PC-9 (cell line): ENCODE data around the gene KCNIP1.

ENCODE experiments used
- CTCF ChIP-seq: fragments of 200-600 bp; sonication (generic); conservative IDR thresholded peaks from 2 replicates; pipeline ENCODE4 v1.6.1; 2017; ENCODE audit warnings: mixed run types, antibody characterized with exemption, mild to moderate bottlenecking, moderate library complexity
- EZH2 ChIP-seq: fragments of 200-600 bp; sonication (generic); IDR thresholded peaks from 2 replicates; pipeline ENCODE4 v1.8.0; 2017; ENCODE audit warnings: antibody characterized with exemption, low read depth

GRCh38 chr5:170749911-170750431 lies 246.2 kb downstream of the KCNIP1 start:
- TF ChIP-seq CTCF: no peak
- TF ChIP-seq EZH2: no peak
